Kidney (tissue), 22 donors: Measurements from ENCODE around the gene LRRC59. TPM values are rescaled to one million over a fixed set of nuclear protein-coding genes. Genes with fewer than 3 reads are reported as not detected.

ENCODE experiments used
- DNase-seq, 5 donors: peaks; one replicate each; pipeline ENCODE4 v3.0.0-alpha.2; 2013 to 2020
- FAIRE-seq: peaks from 2 replicates; lab custom pipeline; 2012; peaks lifted over from hg19 to GRCh38; lab: Jason Lieb, UNC
- H3K27ac ChIP-seq, 2 donors: one replicate each; pipeline ENCODE4 v1.7.0; 2013; ENCODE audit warnings: low read depth in 2 of 2, low read length in 2 of 2, inconsistent platforms in 1 of 2
- H3K27me3 ChIP-seq: one replicate; pipeline ENCODE4 v1.7.1; 2013; ENCODE audit warnings: low read length, inconsistent platforms; ENCODE audit not compliant: control insufficient read depth, insufficient read depth
- H3K36me3 ChIP-seq, 3 donors: one replicate each; pipeline versions ENCODE4 v1.7.0 to v1.7.1; 2013; ENCODE audit warnings: low read length in 3 of 3, control low read depth in 1 of 3, inconsistent platforms in 1 of 3; ENCODE audit not compliant: insufficient read depth in 3 of 3, control insufficient read depth in 2 of 3
- H3K4me1 ChIP-seq, 3 donors: one replicate each; pipeline versions ENCODE4 v1.7.0 to v1.7.1; 2013; ENCODE audit warnings: low read length in 3 of 3, inconsistent platforms in 1 of 3, low read depth in 1 of 3; ENCODE audit not compliant: control insufficient read depth in 2 of 3, insufficient read depth in 2 of 3
- H3K4me3 ChIP-seq, 3 donors: one replicate each; pipeline versions ENCODE4 v1.7.0 to v1.8.1; 2013; ENCODE audit warnings: low read length in 3 of 3, control low read depth in 1 of 3, inconsistent platforms in 1 of 3
- H3K9ac ChIP-seq, 3 donors: one replicate each; pipeline versions ENCODE4 v1.7.0 to v1.7.1; 2013; ENCODE audit warnings: low read length in 3 of 3, control low read depth in 1 of 3, inconsistent platforms in 1 of 3
- H3K9me3 ChIP-seq, 3 donors: one replicate each; pipeline versions ENCODE4 v1.7.0 to v1.7.1; 2013; ENCODE audit warnings: low read length in 3 of 3, control low read depth in 1 of 3, inconsistent platforms in 1 of 3; ENCODE audit not compliant: control insufficient read depth in 2 of 3, insufficient read depth in 1 of 3
- CTCF ChIP-seq: IDR thresholded peaks from 3 replicates; pipeline ENCODE4 v1.5.1; 2012; ENCODE audit warnings: mild to moderate bottlenecking, moderate library complexity, borderline replicate concordance; ENCODE audit not compliant: insufficient read depth; ENCODE audit errors: extremely low read depth
- intact Hi-C: fragments of 100-400 bp; cut with DNase I; formaldehyde crosslinking; loops from one replicate; pipeline ENCODE4 v1.11.1; 2022
- long read RNA-seq, 10 donors: library from polyadenylated mRNA in 1 of 10; unstranded in 1 of 10; transcript quantifications; one replicate each; pipeline ENCODE4 v2.0.0 and lab custom pipeline, GENCODE V29; 2021 to 2026
- polyA plus RNA-seq: library from polyadenylated mRNA; stranded (reverse); fragments of 350-450 nt; fragmentation: Illumina TruSeq; extraction: RNeasy Lipid Tissue Mini Kit (QIAGEN cat#74804); gene quantifications from one replicate; pipeline ENCODE4 v1.2.3, GENCODE V29; 2014; ENCODE audit warnings: low read depth, low replicate concordance; ENCODE audit not compliant: insufficient read depth
- total RNA-seq: library from RNA; stranded (reverse); fragmentation: NEBNext Ultra II Directional; extraction: Animal tissue kit (Norgen Biotek cat#: 25700); gene quantifications from one replicate; pipeline ENCODE4 v1.2.1, GENCODE V29; 2021
- donor health status: control.
- donor health status: control.
- donor health status: control.
- donor health status: control.
- donor health status: control.
- donor health status: DM: yes; HTN: yes; CAD: no.
- donor health status: Normal renal cell carcinoma (clear cell type).

LRRC59 gene
- 61.7 TPM for total RNA-seq
- polyA plus RNA-seq, result 37.0 TPM
- long read RNA-seq, donor 1, transcript LRRC59-201 (7 exons, 2,910 nt), result major isoform, 13 of 14 reads
- long read RNA-seq, donor 1, partial matches to known transcripts, result 0 of 14 reads
- long read RNA-seq, donor 1, other reads (novel, unspliced or antisense), result 0 of 14 reads
- long read RNA-seq, donor 2, transcript LRRC59-201 (7 exons, 2,910 nt), result major isoform, 15 of 15 reads
- long read RNA-seq, donor 2, partial matches to known transcripts, result 0 of 15 reads
- long read RNA-seq, donor 2, other reads (novel, unspliced or antisense), result 0 of 15 reads
- long read RNA-seq, donor 3, transcript LRRC59-201 (7 exons, 2,910 nt), result major isoform, 20 of 21 reads
- long read RNA-seq, donor 3, partial matches to known transcripts, result 0 of 21 reads
- long read RNA-seq, donor 3, other reads (novel, unspliced or antisense), result 0 of 21 reads
- long read RNA-seq, donor 4, transcript LRRC59-201 (7 exons, 2,910 nt), result major isoform, 25 of 26 reads
- long read RNA-seq, donor 4, partial matches to known transcripts, result 0 of 26 reads
- long read RNA-seq, donor 4, other reads (novel, unspliced or antisense), result 0 of 26 reads
- long read RNA-seq, donor 5, result 0 reads
- long read RNA-seq, donor 6, transcript LRRC59-201 (7 exons, 2,910 nt), result major isoform, 7 of 7 reads
- long read RNA-seq, donor 6, partial matches to known transcripts, result 0 of 7 reads
- long read RNA-seq, donor 6, other reads (novel, unspliced or antisense), result 0 of 7 reads
- long read RNA-seq, donor 7, transcript LRRC59-201 (7 exons, 2,910 nt), result major isoform, 36 of 57 reads
- long read RNA-seq, donor 7, partial matches to known transcripts, result 7 of 57 reads
- long read RNA-seq, donor 7, other reads (novel, unspliced or antisense), result 14 of 57 reads
- long read RNA-seq, donor 8, transcript LRRC59-201 (7 exons, 2,910 nt), result major isoform, 16 of 17 reads
- long read RNA-seq, donor 8, partial matches to known transcripts, result 0 of 17 reads
- long read RNA-seq, donor 8, other reads (novel, unspliced or antisense), result 0 of 17 reads
- long read RNA-seq, donor 9, transcript LRRC59-201 (7 exons, 2,910 nt), result major isoform, 9 of 11 reads
- long read RNA-seq, donor 9, partial matches to known transcripts, result 0 of 11 reads
- long read RNA-seq, donor 9, other reads (novel, unspliced or antisense), result 0 of 11 reads
- long read RNA-seq, donor 10, transcript LRRC59-201 (7 exons, 2,910 nt), result major isoform, 16 of 17 reads
- long read RNA-seq, donor 10, partial matches to known transcripts, result 0 of 17 reads
- long read RNA-seq, donor 10, other reads (novel, unspliced or antisense), result 0 of 17 reads

DNA sequence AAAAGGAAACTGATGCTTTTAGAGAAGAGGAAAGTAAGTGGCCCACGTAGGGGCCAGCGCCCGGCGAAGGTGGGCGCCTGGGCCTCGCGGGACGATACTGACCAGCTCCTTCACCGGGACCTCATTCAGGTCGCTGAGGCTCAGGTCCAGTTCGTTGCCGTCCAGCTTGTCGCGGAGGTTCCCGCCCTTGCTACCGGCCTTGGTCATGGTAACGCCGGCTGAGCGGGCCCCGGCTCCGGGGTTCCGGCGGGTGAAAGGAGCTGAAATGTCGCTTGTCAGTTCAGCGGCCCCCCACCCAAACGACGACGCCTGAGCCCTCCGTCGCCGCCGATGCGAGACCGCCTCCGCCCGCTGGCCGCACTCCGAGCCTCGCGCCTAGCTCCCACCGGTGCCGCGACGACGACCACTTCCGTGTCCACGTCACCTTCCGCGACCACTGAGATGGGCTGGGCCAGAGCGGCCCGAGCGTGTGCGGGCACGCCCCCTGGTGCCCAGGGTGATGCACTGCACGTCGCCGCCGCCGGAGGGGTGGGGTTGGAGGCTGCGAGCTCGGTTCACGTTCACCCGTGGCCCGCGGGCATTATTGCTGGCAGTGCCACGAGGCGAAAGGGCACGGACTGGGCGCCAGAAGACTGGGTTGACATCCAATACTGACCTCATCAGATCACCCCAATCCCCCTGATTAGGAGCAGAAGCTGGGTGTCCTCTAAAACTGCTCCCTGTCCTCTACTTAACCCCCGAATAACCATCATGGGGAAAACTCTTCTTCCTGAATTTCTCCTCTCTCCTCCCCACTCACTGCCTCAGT, at the start of gene LRRC59:
TSS of gene LRRC59 (minus strand) at position 413 of the 808 bp plus-strand sequence. CDS start at position 207, 206 bp downstream.
- FAIRE-seq, result no peak
- no peaks in the 10 kb centered on the region for H3K27me3 ChIP-seq
- H3K27ac ChIP-seq, result peak within 1 kb of the TSS in 1 of 2 donors; percentile 27
- H3K36me3 ChIP-seq, result peaks cover 9 to 24% (median 18%) of the 10 kb centered on the region in 3 donors
- peaks cover 3 to 15% (median 10%) of the 10 kb centered on the region in 3 donors for H3K4me1 ChIP-seq
- peak within 1 kb of the TSS; percentile 50 to 93 (median 74) for H3K9ac ChIP-seq
- peak; percentile 87 to 96 (median 93) for DNase-seq
- TF ChIP-seq CTCF, result peak; percentile 93
- no peaks in the 10 kb centered on the region for H3K9me3 ChIP-seq
- intact Hi-C loops, result no loop called here
- H3K4me3 ChIP-seq, result peak within 1 kb of the TSS; percentile 81 to 94 (median 84)

GRCh38 chr17:50445730-50446325, 48.5 kb upstream of the LRRC59 start:
- intact Hi-C loops, result no loop called here
- H3K4me3 ChIP-seq, result no peak overlapping the region
- H3K27ac ChIP-seq, result no peak overlapping the region
- no peaks in the 10 kb centered on the region for H3K9me3 ChIP-seq
- no peaks in the 10 kb centered on the region for H3K27me3 ChIP-seq
- TF ChIP-seq CTCF, result no peak
- no peak overlapping the region for H3K9ac ChIP-seq
- peaks cover 0 to 10% (median 4%) of the 10 kb centered on the region in 3 donors for H3K4me1 ChIP-seq
- H3K36me3 ChIP-seq, result no peaks in the 10 kb centered on the region
- DNase-seq, result no peak
- no peak for FAIRE-seq
